GM13977 (cell line): ENCODE measurements around the gene RASL12.
"Not testable (repeated sequence)": the region's sequence is repeated elsewhere in the genome, so short reads cannot be mapped to it uniquely, and the experiment has no call there.

ENCODE experiments used
- DNase-seq: peaks from one replicate; pipeline ENCODE4 v3.0.0; 2012; ENCODE audit warnings: low spot score
- CTCF ChIP-seq: IDR thresholded peaks from 2 replicates; pipeline ENCODE4 v1.5.1; 2012; ENCODE audit warnings: mild to moderate bottlenecking, control low read depth; ENCODE audit not compliant: insufficient read depth; ENCODE audit errors: extremely low read depth, missing control alignments
- in situ Hi-C: fragments of 300-500 bp; cut with MboI; formaldehyde crosslinking; loops from one replicate; pipeline ENCODE4 v1.12.0; 2022; ENCODE audit warnings: low sequenced_read_pairs, low pct_unique_long_range_greater_than_20kb, mixed read lengths, inconsistent platforms; ENCODE audit not compliant: unreplicated experiment

The RASL12 gene

GRCh38 chr15:65028921-65029735 is 38.7 kb downstream of the RASL12 start, which contains the start of gene MTFMT:
Gene MTFMT, minus strand, starts transcription at chr15:65029639. Its CDS starts 26 bp downstream, at chr15:65029613.
- in situ Hi-C loops = no loop called here
- peak; percentile 98 for DNase-seq
- no peak for TF ChIP-seq CTCF

GRCh38 chr15:65028338-65028737 is 39.5 kb downstream of the RASL12 start:
- DNase-seq = no peak

GRCh38 chr15:65027593-65027992 is 40.2 kb downstream of the RASL12 start:
- DNase-seq = no peak
- in situ Hi-C loops = no loop called here
- no peak for TF ChIP-seq CTCF

More at GRCh38 chr15:65028338-65028737, 39.5 kb downstream of the RASL12 start:
- no peak for TF ChIP-seq CTCF
- in situ Hi-C loops = no loop called here

GRCh38 chr15:65026756-65027155 is 41.0 kb downstream of the RASL12 start:
- in situ Hi-C loops = no loop called here
- TF ChIP-seq CTCF = no peak
- no peak for DNase-seq

GRCh38 chr15:65021488-65021887 is 46.3 kb downstream of the RASL12 start:
- DNase-seq = no peak
- in situ Hi-C loops = no loop called here
- TF ChIP-seq CTCF = no peak

- no peak for DNase-seq
- in situ Hi-C loops = no loop called here
- TF ChIP-seq CTCF = no peak
These were observed 47.4 kb downstream of the RASL12 start for GRCh38 chr15:65020419-65020818.

GRCh38 chr15:65011198-65011597 is 56.6 kb downstream of the RASL12 start:
- DNase-seq, in situ Hi-C loops: not testable (repeated sequence)
